ENCODE results near the gene NEDD9.

Gene NEDD9

DNA sequence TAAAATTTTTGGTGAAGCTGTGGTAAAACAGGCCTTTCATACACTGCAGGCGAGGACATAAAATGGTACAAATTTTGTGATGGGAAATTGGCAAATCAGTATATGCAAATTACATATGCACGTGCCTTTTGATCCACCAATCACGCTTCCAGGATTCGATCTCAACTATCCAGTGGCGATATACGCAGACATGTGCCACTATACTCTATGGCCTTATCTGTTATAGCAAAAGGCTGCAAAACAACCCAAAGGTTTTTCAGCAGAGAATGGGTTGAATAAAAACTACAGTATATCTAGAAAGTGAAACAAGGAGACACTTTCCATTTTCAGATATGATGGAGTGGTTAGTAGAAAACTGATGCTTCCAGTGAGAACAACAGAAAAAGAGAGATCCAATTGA, 79.0 kb downstream of the NEDD9 start:
- TF ChIP-seq ISL1 (CRISPR knock-in tag; IDR thresholded peaks at IDR 0.05) (no peak), CSDC2 (CRISPR knock-in tag; IDR thresholded peaks at IDR 0.05) (no peak), TCF4 (CRISPR knock-in tag; IDR thresholded peaks at IDR 0.05; ENCODE audit: borderline replicate concordance) (no peak)
- ATAC-seq: no peak

DNA sequence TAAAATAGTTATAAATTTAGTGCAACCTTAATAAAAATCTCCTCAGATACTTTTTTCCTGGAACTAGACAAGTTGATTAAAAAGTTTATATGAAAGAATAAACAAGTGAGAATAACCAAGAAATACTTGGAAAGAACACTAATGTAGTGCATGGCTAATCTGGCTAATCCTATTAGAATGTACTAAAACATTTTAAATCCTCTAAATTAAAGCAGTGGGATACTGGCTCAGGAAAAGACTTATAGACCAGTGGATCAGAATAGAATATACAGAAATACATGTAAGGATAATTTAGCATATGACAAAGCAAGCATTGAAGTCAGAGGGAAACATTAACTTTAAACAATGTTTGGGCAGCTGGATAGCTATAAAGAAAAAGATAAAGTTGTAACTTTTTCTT, 79.9 kb downstream of the NEDD9 start:
- TF ChIP-seq ISL1 (CRISPR knock-in tag; IDR thresholded peaks at IDR 0.05) (0 out of 2 replicates have a peak, but pooled peaks have one; percentile 9), TCF4 (CRISPR knock-in tag; IDR thresholded peaks at IDR 0.05; ENCODE audit: borderline replicate concordance) (no peak)
- no peak for ATAC-seq

- TF ChIP-seq OSR1 (CRISPR knock-in tag; IDR thresholded peaks at IDR 0.05) (no peak), ARNTL (CRISPR knock-in tag; IDR thresholded peaks at IDR 0.05; ENCODE audit: borderline replicate concordance, low read depth) (no peak), GLIS3 (CRISPR knock-in tag; IDR thresholded peaks at IDR 0.05) (no peak), ZNF70 (CRISPR knock-in tag; IDR thresholded peaks at IDR 0.05) (no peak), PPARA (CRISPR knock-in tag; IDR thresholded peaks at IDR 0.05; ENCODE audit: borderline replicate concordance) (no peak), BACH2 (CRISPR knock-in tag; IDR thresholded peaks at IDR 0.05; ENCODE audit: borderline replicate concordance) (no peak), ZC3H10 (CRISPR knock-in tag; IDR thresholded peaks at IDR 0.05) (no peak), RARB (CRISPR knock-in tag; IDR thresholded peaks at IDR 0.05) (no peak), ESRRG (CRISPR knock-in tag; IDR thresholded peaks at IDR 0.05) (no peak), ISL1 (CRISPR knock-in tag; IDR thresholded peaks at IDR 0.05) (no peak), ZNF565 (CRISPR knock-in tag; conservative IDR thresholded peaks at IDR 0.05; ENCODE audit: low read depth) (no peak), ZFP3 (CRISPR knock-in tag; IDR thresholded peaks at IDR 0.05) (no peak), TCF4 (CRISPR knock-in tag; IDR thresholded peaks at IDR 0.05; ENCODE audit: borderline replicate concordance) (no peak), ZFP30 (CRISPR knock-in tag; IDR thresholded peaks at IDR 0.05) (no peak), CSDC2 (CRISPR knock-in tag; IDR thresholded peaks at IDR 0.05) (no peak)
- TF ChIP-seq, protein P1, sequence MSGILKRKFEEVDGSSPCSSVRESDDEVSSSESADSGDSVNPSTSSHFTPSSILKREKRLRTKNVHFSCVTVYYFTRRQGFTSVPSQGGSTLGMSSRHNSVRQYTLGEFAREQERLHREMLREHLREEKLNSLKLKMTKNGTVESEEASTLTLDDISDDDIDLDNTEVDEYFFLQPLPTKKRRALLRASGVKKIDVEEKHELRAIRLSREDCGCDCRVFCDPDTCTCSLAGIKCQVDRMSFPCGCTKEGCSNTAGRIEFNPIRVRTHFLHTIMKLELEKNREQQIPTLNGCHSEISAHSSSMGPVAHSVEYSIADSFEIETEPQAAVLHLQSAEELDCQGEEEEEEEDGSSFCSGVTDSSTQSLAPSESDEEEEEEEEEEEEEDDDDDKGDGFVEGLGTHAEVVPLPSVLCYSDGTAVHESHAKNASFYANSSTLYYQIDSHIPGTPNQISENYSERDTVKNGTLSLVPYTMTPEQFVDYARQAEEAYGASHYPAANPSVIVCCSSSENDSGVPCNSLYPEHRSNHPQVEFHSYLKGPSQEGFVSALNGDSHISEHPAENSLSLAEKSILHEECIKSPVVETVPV (CRISPR knock-in tag; IDR thresholded peaks at IDR 0.05): no peak
- TF ChIP-seq, protein P2, sequence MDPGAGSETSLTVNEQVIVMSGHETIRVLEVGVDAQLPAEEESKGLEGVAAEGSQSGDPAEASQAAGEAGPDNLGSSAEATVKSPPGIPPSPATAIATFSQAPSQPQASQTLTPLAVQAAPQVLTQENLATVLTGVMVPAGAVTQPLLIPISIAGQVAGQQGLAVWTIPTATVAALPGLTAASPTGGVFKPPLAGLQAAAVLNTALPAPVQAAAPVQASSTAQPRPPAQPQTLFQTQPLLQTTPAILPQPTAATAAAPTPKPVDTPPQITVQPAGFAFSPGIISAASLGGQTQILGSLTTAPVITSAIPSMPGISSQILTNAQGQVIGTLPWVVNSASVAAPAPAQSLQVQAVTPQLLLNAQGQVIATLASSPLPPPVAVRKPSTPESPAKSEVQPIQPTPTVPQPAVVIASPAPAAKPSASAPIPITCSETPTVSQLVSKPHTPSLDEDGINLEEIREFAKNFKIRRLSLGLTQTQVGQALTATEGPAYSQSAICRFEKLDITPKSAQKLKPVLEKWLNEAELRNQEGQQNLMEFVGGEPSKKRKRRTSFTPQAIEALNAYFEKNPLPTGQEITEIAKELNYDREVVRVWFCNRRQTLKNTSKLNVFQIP (CRISPR knock-in tag; IDR thresholded peaks at IDR 0.05; ENCODE audit: borderline replicate concordance, low read depth): no peak
- TF ChIP-seq, protein P3, sequence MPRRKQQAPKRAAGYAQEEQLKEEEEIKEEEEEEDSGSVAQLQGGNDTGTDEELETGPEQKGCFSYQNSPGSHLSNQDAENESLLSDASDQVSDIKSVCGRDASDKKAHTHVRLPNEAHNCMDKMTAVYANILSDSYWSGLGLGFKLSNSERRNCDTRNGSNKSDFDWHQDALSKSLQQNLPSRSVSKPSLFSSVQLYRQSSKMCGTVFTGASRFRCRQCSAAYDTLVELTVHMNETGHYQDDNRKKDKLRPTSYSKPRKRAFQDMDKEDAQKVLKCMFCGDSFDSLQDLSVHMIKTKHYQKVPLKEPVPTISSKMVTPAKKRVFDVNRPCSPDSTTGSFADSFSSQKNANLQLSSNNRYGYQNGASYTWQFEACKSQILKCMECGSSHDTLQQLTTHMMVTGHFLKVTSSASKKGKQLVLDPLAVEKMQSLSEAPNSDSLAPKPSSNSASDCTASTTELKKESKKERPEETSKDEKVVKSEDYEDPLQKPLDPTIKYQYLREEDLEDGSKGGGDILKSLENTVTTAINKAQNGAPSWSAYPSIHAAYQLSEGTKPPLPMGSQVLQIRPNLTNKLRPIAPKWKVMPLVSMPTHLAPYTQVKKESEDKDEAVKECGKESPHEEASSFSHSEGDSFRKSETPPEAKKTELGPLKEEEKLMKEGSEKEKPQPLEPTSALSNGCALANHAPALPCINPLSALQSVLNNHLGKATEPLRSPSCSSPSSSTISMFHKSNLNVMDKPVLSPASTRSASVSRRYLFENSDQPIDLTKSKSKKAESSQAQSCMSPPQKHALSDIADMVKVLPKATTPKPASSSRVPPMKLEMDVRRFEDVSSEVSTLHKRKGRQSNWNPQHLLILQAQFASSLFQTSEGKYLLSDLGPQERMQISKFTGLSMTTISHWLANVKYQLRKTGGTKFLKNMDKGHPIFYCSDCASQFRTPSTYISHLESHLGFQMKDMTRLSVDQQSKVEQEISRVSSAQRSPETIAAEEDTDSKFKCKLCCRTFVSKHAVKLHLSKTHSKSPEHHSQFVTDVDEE (CRISPR knock-in tag; IDR thresholded peaks at IDR 0.05): no peak
- TF ChIP-seq, protein P4, sequence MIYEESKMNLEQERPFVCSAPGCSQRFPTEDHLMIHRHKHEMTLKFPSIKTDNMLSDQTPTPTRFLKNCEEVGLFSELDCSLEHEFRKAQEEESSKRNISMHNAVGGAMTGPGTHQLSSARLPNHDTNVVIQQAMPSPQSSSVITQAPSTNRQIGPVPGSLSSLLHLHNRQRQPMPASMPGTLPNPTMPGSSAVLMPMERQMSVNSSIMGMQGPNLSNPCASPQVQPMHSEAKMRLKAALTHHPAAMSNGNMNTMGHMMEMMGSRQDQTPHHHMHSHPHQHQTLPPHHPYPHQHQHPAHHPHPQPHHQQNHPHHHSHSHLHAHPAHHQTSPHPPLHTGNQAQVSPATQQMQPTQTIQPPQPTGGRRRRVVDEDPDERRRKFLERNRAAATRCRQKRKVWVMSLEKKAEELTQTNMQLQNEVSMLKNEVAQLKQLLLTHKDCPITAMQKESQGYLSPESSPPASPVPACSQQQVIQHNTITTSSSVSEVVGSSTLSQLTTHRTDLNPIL (CRISPR knock-in tag; IDR thresholded peaks at IDR 0.05; ENCODE audit: low read depth): no peak
- ATAC-seq: no peak
Measured at GRCh38 chr6:11151488-11151887, 81.0 kb downstream of the NEDD9 start.

- TF ChIP-seq ZC3H10 (CRISPR knock-in tag; IDR thresholded peaks at IDR 0.05) (no peak), BACH2 (CRISPR knock-in tag; IDR thresholded peaks at IDR 0.05; ENCODE audit: borderline replicate concordance) (no peak), RARB (CRISPR knock-in tag; IDR thresholded peaks at IDR 0.05) (no peak), ZNF70 (CRISPR knock-in tag; IDR thresholded peaks at IDR 0.05) (no peak), SNAI2 (CRISPR knock-in tag; IDR thresholded peaks at IDR 0.05) (no peak), ARNTL (CRISPR knock-in tag; IDR thresholded peaks at IDR 0.05; ENCODE audit: borderline replicate concordance, low read depth) (no peak), TCF4 (CRISPR knock-in tag; IDR thresholded peaks at IDR 0.05; ENCODE audit: borderline replicate concordance) (no peak; the same call in 1 of the 2 replicates), CSDC2 (CRISPR knock-in tag; IDR thresholded peaks at IDR 0.05) (no peak), ZNF565 (CRISPR knock-in tag; conservative IDR thresholded peaks at IDR 0.05; ENCODE audit: low read depth) (no peak), ZFP3 (CRISPR knock-in tag; IDR thresholded peaks at IDR 0.05) (no peak), GLIS3 (CRISPR knock-in tag; IDR thresholded peaks at IDR 0.05) (no peak), ZFP30 (CRISPR knock-in tag; IDR thresholded peaks at IDR 0.05) (no peak)
- TF ChIP-seq, protein P3 (CRISPR knock-in tag; IDR thresholded peaks at IDR 0.05): no peak
- TF ChIP-seq, protein P4 (CRISPR knock-in tag; IDR thresholded peaks at IDR 0.05; ENCODE audit: low read depth): no peak
- no peak for ATAC-seq
Measured at GRCh38 chr6:11149551-11149950, 82.9 kb downstream of the NEDD9 start.

Data from SK-N-SH treated with all-trans-retinoic acid at 6 μM for 48 hours (cell line).